OCI-LY3 (cell line): ENCODE measurements around the gene LHFPL6.
A peak's percentile ranks its signal among the peaks of the same experiment; 100 is the strongest.

Experiments
- H2AFZ ChIP-seq: fragments of 200-600, 300-600 bp; shearing (Covaris generic); 2 replicates; pipeline ENCODE4 v1.6.0; 2014; ENCODE audit warnings: antibody characterized with exemption, low read depth, low read length
- H3K27ac ChIP-seq: fragments of 200-600, 300-600 bp; sonication (generic); 2 replicates; pipeline ENCODE4 v1.5.1; 2014; ENCODE audit warnings: mild to moderate bottlenecking, low read length, moderate library complexity, mixed read lengths
- H3K27me3 ChIP-seq: fragments of 200-600, 300-600 bp; sonication (generic); 2 replicates; pipeline ENCODE4 v1.6.1; 2014; ENCODE audit warnings: low read depth, low read length, mixed read lengths
- H3K36me3 ChIP-seq: fragments of 200-600, 300-600 bp; sonication (generic); replicated peaks from 2 replicates; pipeline ENCODE3; 2014; ENCODE audit warnings: low read depth, low read length, mixed read lengths
- H3K4me1 ChIP-seq: fragments of 300-600, 200-600 bp; sonication (generic); 2 replicates; pipeline ENCODE4 v1.6.1; 2014; ENCODE audit warnings: low read length, mixed read lengths
- H3K4me2 ChIP-seq: fragments of 200-600, 300-600 bp; sonication (generic); 2 replicates; pipeline ENCODE4 v1.6.1; 2014; ENCODE audit warnings: low read length, mixed read lengths
- H3K4me3 ChIP-seq: fragments of 300-600, 200-600 bp; sonication (generic); 2 replicates; pipeline ENCODE4 v1.5.1; 2014; ENCODE audit warnings: antibody characterized with exemption, mild to moderate bottlenecking, low read length, moderate library complexity
- H3K79me2 ChIP-seq: fragments of 300-600, 200-600 bp; shearing (Covaris generic); 2 replicates; pipeline ENCODE4 v1.6.1; 2014; ENCODE audit warnings: mild to moderate bottlenecking, low read length, mixed read lengths
- H3K9ac ChIP-seq: fragments of 300-600, 200-600 bp; shearing (Covaris generic); 2 replicates; pipeline ENCODE4 v1.6.0; 2014; ENCODE audit warnings: mild to moderate bottlenecking, low read length, moderate library complexity
- H3K9me3 ChIP-seq: fragments of 200-600, 300-600 bp; shearing (Covaris generic); 2 replicates; pipeline ENCODE4 v1.6.1; 2014; ENCODE audit warnings: low read length, mixed read lengths; ENCODE audit not compliant: insufficient read depth
- H4K20me1 ChIP-seq: fragments of 200-600, 300-600 bp; sonication (generic); 2 replicates; pipeline ENCODE4 v1.6.1; 2016; ENCODE audit warnings: low read length, mixed read lengths; ENCODE audit not compliant: insufficient read depth
- CTCF ChIP-seq: fragments of 200-600, 300-600 bp; sonication (generic); IDR thresholded peaks from 2 replicates; pipeline ENCODE4 v1.5.1; 2014; ENCODE audit warnings: antibody characterized with exemption, low read length, low read depth
- EZH2phosphoT487 ChIP-seq: fragments of 200-600 bp; shearing (Covaris generic); IDR thresholded peaks from 2 replicates; pipeline ENCODE4 v1.6.1; 2018; ENCODE audit warnings: antibody characterized with exemption, mixed run types, low read depth

Gene LHFPL6

GRCh38 chr13:39419068-39419467 is 183.9 kb downstream of the LHFPL6 start:
- no peaks in the 10 kb centered on the region for H3K27me3 ChIP-seq
- no peaks in the 10 kb centered on the region; the same call in 1 of the 2 replicates for H3K79me2 ChIP-seq
- H3K9me3 ChIP-seq, result no peaks in the 10 kb centered on the region
- no peak overlapping the region for H3K4me2 ChIP-seq
- no peak overlapping the region for H3K4me3 ChIP-seq
- no peak overlapping the region for H3K27ac ChIP-seq
- no peaks in the 10 kb centered on the region for H3K36me3 ChIP-seq
- H2AFZ ChIP-seq, result no peak overlapping the region
- TF ChIP-seq CTCF (no peak), EZH2phosphoT487 (no peak)
- no peak overlapping the region for H3K9ac ChIP-seq
- peaks cover 52% of the 10 kb centered on the region for H3K4me1 ChIP-seq
- no peaks in the 10 kb centered on the region for H4K20me1 ChIP-seq

GRCh38 chr13:39418424-39418823 is 184.6 kb downstream of the LHFPL6 start:
- no peaks in the 10 kb centered on the region for H3K36me3 ChIP-seq
- no peaks in the 10 kb centered on the region for H3K9me3 ChIP-seq
- peaks cover 58% of the 10 kb centered on the region for H3K4me1 ChIP-seq
- H3K27me3 ChIP-seq, result no peaks in the 10 kb centered on the region
- H3K4me2 ChIP-seq, result no peak overlapping the region
- no peak overlapping the region for H3K4me3 ChIP-seq
- no peaks in the 10 kb centered on the region; the same call in 1 of the 2 replicates for H3K79me2 ChIP-seq
- no peaks in the 10 kb centered on the region for H4K20me1 ChIP-seq
- TF ChIP-seq CTCF, result no peak
- no peak for TF ChIP-seq EZH2phosphoT487
- H2AFZ ChIP-seq, result no peak overlapping the region
- H3K27ac ChIP-seq, result no peak overlapping the region
- H3K9ac ChIP-seq, result no peak overlapping the region

- TF ChIP-seq CTCF, result no peak
- TF ChIP-seq EZH2phosphoT487, result no peak
- Histone ChIP-seq H3K27me3 (no peaks in the 10 kb centered on the region), H3K9ac (no peak overlapping the region), H3K9me3 (no peaks in the 10 kb centered on the region), H3K4me2 (peak overlapping the region; percentile 25), H3K79me2 (no peaks in the 10 kb centered on the region; the same call in 1 of the 2 replicates), H4K20me1 (no peaks in the 10 kb centered on the region), H3K36me3 (peaks cover 5% of the 10 kb centered on the region), H3K4me1 (peaks cover 66% of the 10 kb centered on the region), H2AFZ (no peak overlapping the region), H3K27ac (no peak overlapping the region), H3K4me3 (no peak overlapping the region)
Observed at GRCh38 chr13:39417643-39418042, 185.3 kb downstream of the LHFPL6 start.

GRCh38 chr13:39417131-39417530 is 185.9 kb downstream of the LHFPL6 start:
- H3K27ac ChIP-seq, result no peak overlapping the region
- no peaks in the 10 kb centered on the region for H4K20me1 ChIP-seq
- H3K79me2 ChIP-seq, result no peaks in the 10 kb centered on the region; the same call in 1 of the 2 replicates
- H3K4me3 ChIP-seq, result no peak overlapping the region
- TF ChIP-seq EZH2phosphoT487 (no peak), CTCF (peak; percentile 38)
- H3K9me3 ChIP-seq, result no peaks in the 10 kb centered on the region
- H3K4me2 ChIP-seq, result peak overlapping the region; percentile 79; the same call in 1 of the 2 replicates
- no peak overlapping the region for H2AFZ ChIP-seq
- peaks cover 5% of the 10 kb centered on the region for H3K36me3 ChIP-seq
- no peak overlapping the region for H3K9ac ChIP-seq
- no peaks in the 10 kb centered on the region for H3K27me3 ChIP-seq
- H3K4me1 ChIP-seq, result peaks cover 71% of the 10 kb centered on the region
